Vagina (tissue), 2 donors: ENCODE measurements around the gene B9D2. TPM values are rescaled to one million over a fixed set of nuclear protein-coding genes. Genes with fewer than 3 reads are reported as not detected.
"Not testable (repeated sequence)": the region's sequence is repeated elsewhere in the genome, so short reads cannot be mapped to it uniquely, and the experiment has no call there.

ENCODE experiments used
- DNase-seq, 2 donors: peaks; one replicate each; pipeline ENCODE4 v3.0.0-alpha.2; 2017; ENCODE audit errors: extremely low spot score in 2 of 2
- H3K27ac ChIP-seq: fragments of 200-600 bp; sonication (generic); one replicate; pipeline ENCODE4 v1.5.1; 2019
- H3K27me3 ChIP-seq: fragments of 200-600 bp; sonication (generic); one replicate; pipeline ENCODE4 v1.5.1; 2019
- H3K36me3 ChIP-seq, 2 donors: fragments of 200-600 bp; sonication (generic); one replicate each; pipeline ENCODE4 v1.5.1; 2017 to 2019
- H3K4me1 ChIP-seq: fragments of 200-600 bp; sonication (generic); one replicate; pipeline ENCODE4 v1.5.1; 2019
- H3K4me3 ChIP-seq, 2 donors: fragments of 200-600 bp; sonication (generic); 1 replicate in 1 of 2; 2 replicates in 1 of 2; pipeline ENCODE4 v1.5.1; 2016 to 2019
- H3K9me3 ChIP-seq: fragments of 200-600 bp; sonication (generic); one replicate; pipeline ENCODE4 v1.5.1; 2019
- CTCF ChIP-seq, 3 experiments: fragments of 450-650 bp in 2 of 3; fragments of 200-600 bp in 1 of 3; sonication (generic) in 1 of 3; IDR thresholded peaks; one replicate each; pipeline ENCODE4 v1.5.1; 2017 to 2019; ENCODE audit warnings: antibody characterized with exemption in 3 of 3, mild to moderate bottlenecking in 2 of 3, moderate library complexity in 2 of 3
- POLR2A ChIP-seq, 2 donors: fragments of 450-650 bp; IDR thresholded peaks; one replicate each; pipeline ENCODE4 v1.6.1; 2017; ENCODE audit warnings: antibody characterized with exemption in 2 of 2, mild to moderate bottlenecking in 2 of 2, moderate library complexity in 2 of 2
- POLR2AphosphoS5 ChIP-seq, 2 donors: sonication (generic); formaldehyde crosslinking; IDR thresholded peaks; one replicate each; pipeline ENCODE4 v1.9.0; 2017; ENCODE audit warnings: antibody characterized with exemption in 2 of 2, mild to moderate bottlenecking in 2 of 2, low read depth in 1 of 2; ENCODE audit not compliant: insufficient read depth in 1 of 2
- intact Hi-C: fragments of 100-400 bp; cut with DNase I; formaldehyde crosslinking; loops from one replicate; pipeline ENCODE4 v1.15.1; 2023
- total RNA-seq: library from RNA; depleted of rRNA; stranded (reverse); fragments of >200 nt; gene quantifications from one replicate; pipeline ENCODE4 v1.2.3, GENCODE V29; 2016

Gene B9D2
- total RNA-seq, 1 donor from 2014 or later, result not detected

GRCh38 chr19:41410336-41411054 lies 46.5 kb upstream of the B9D2 start:
- no peak for TF ChIP-seq POLR2AphosphoS5 (IDR thresholded peaks at IDR 0.05; ENCODE audit: insufficient read depth in 1 of 2, low read depth in 1 of 2)
- TF ChIP-seq CTCF (IDR thresholded peaks at IDR 0.05), result no peak
- TF ChIP-seq POLR2A (IDR thresholded peaks at IDR 0.05), result no peak
- Histone ChIP-seq H3K36me3 (peaks cover 0 to 41% of the 10 kb centered on the region in 2 donors), H3K27ac (peak overlapping the region; percentile 61), H3K9me3 (no peaks in the 10 kb centered on the region), H3K4me1 (peaks cover 25% of the 10 kb centered on the region), H3K27me3 (no peaks in the 10 kb centered on the region), H3K4me3 (no peak overlapping the region)
- intact Hi-C loops, result no loop called here
- no peak for DNase-seq

GRCh38 chr19:41409288-41409687 lies 45.3 kb upstream of the B9D2 start:
- Histone ChIP-seq H3K27me3 (no peaks in the 10 kb centered on the region), H3K9me3 (no peaks in the 10 kb centered on the region), H3K36me3 (peaks cover 0 to 29% of the 10 kb centered on the region in 2 donors), H3K4me1 (peaks cover 30% of the 10 kb centered on the region), H3K27ac (no peak overlapping the region), H3K4me3 (no peak overlapping the region)
- DNase-seq, result no peak
- no peak for TF ChIP-seq POLR2A (IDR thresholded peaks at IDR 0.05)
- no peak for TF ChIP-seq CTCF (IDR thresholded peaks at IDR 0.05)
- no peak for TF ChIP-seq POLR2AphosphoS5 (IDR thresholded peaks at IDR 0.05; ENCODE audit: insufficient read depth in 1 of 2, low read depth in 1 of 2)
- intact Hi-C loops, result no loop called here

GRCh38 chr19:41408846-41409245 lies 44.9 kb upstream of the B9D2 start:
- H3K27me3 ChIP-seq, DNase-seq, intact Hi-C loops, H3K27ac ChIP-seq, H3K9me3 ChIP-seq, H3K4me3 ChIP-seq: not testable (repeated sequence)
- Histone ChIP-seq H3K36me3 (peaks cover 0 to 25% of the 10 kb centered on the region in 2 donors), H3K4me1 (peaks cover 33% of the 10 kb centered on the region)

- H3K27me3 ChIP-seq, result no peaks in the 10 kb centered on the region
- no peak overlapping the region for H3K4me3 ChIP-seq
- TF ChIP-seq POLR2AphosphoS5 (IDR thresholded peaks at IDR 0.05; ENCODE audit: insufficient read depth in 1 of 2, low read depth in 1 of 2), result no peak
- TF ChIP-seq POLR2A (IDR thresholded peaks at IDR 0.05), result no peak
- TF ChIP-seq CTCF (IDR thresholded peaks at IDR 0.05), result no peak
- intact Hi-C loops, result no loop called here
- no peak overlapping the region for H3K27ac ChIP-seq
- H3K9me3 ChIP-seq, result no peaks in the 10 kb centered on the region
- H3K36me3 ChIP-seq, result peaks cover 0 to 19% of the 10 kb centered on the region in 2 donors
- peaks cover 37% of the 10 kb centered on the region for H3K4me1 ChIP-seq
- no peak for DNase-seq
Observed at GRCh38 chr19:41408256-41408655, 44.3 kb upstream of the B9D2 start.

GRCh38 chr19:41407271-41407670 lies 43.3 kb upstream of the B9D2 start:
- peaks cover 46% of the 10 kb centered on the region for H3K4me1 ChIP-seq
- no peak overlapping the region for H3K4me3 ChIP-seq
- peaks cover 0 to 17% of the 10 kb centered on the region in 2 donors for H3K36me3 ChIP-seq
- H3K9me3 ChIP-seq, result no peaks in the 10 kb centered on the region
- TF ChIP-seq POLR2AphosphoS5 (IDR thresholded peaks at IDR 0.05; ENCODE audit: insufficient read depth in 1 of 2, low read depth in 1 of 2) (no peak), CTCF (IDR thresholded peaks at IDR 0.05) (no peak), POLR2A (IDR thresholded peaks at IDR 0.05) (no peak)
- intact Hi-C loops, result no loop called here
- no peaks in the 10 kb centered on the region for H3K27me3 ChIP-seq
- DNase-seq, result no peak
- H3K27ac ChIP-seq, result no peak overlapping the region
